ENCODE results near the gene LOC128125822.

Gene LOC128125822

GRCh38 chr6:63553900-63554299 lies 18.4 kb upstream of the LOC128125822 start:
- FAIRE-seq = no peak
- DNase-seq (ENCODE audit: extremely low spot score, insufficient read length, low read depth) = no peak

- FAIRE-seq (peak; percentile 33), DNase-seq (ENCODE audit: extremely low spot score, insufficient read length, low read depth) (no peak)
Measured at GRCh38 chr6:63554782-63555181, 17.5 kb upstream of the LOC128125822 start.

DNA sequence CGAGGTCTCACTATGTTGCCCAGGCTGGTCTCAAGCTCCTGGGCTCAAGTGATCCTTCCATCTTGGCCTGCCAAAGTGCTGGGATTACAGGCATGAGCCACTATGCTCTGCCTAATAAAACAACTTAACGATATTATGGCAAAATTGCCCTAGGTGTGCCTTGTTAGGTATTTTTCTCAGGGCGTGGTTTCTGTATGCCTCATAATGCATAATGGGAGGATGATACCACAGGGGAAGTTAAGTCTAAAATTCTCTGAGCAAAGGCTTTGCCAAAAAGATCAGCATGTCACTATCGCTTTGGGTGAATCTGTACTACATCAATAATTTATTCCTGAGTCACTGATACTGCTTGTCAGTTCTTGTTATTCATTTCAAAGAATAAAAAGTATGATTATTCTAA lies 15.9 kb upstream of the LOC128125822 start:
- FAIRE-seq (no peak), DNase-seq (ENCODE audit: extremely low spot score, insufficient read length, low read depth) (no peak)

GRCh38 chr6:63558278-63558677 lies 14.0 kb upstream of the LOC128125822 start:
- no peak for DNase-seq (ENCODE audit: extremely low spot score, insufficient read length, low read depth)
- FAIRE-seq = peak; percentile 60

GRCh38 chr6:63560801-63561287 lies 11.4 kb upstream of the LOC128125822 start:
- FAIRE-seq (no peak), DNase-seq (ENCODE audit: extremely low spot score, insufficient read length, low read depth) (no peak)

- no peak for FAIRE-seq
- DNase-seq (ENCODE audit: extremely low spot score, insufficient read length, low read depth) = no peak
Measured at GRCh38 chr6:63561288-63561687, 11.0 kb upstream of the LOC128125822 start.

DNA sequence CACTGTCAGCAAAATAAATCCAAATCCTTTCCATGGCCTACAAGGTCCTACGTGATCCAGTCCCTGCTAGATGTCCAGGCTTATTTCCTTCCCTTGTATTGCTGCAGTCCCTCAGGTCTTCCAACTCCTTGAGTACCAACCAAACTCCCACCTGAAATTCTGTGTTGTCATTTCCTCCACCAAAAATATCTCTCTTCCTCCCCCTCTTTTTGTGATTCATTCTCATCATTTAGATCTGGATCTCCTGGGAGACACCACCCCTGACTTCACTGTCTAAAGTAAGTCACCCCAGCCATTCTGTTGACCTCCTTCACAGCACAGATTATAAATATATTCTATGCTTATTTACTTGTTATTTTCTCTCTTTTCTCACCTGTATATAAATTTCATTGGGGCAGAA lies 9.0 kb upstream of the LOC128125822 start:
- no peak for FAIRE-seq

DNA sequence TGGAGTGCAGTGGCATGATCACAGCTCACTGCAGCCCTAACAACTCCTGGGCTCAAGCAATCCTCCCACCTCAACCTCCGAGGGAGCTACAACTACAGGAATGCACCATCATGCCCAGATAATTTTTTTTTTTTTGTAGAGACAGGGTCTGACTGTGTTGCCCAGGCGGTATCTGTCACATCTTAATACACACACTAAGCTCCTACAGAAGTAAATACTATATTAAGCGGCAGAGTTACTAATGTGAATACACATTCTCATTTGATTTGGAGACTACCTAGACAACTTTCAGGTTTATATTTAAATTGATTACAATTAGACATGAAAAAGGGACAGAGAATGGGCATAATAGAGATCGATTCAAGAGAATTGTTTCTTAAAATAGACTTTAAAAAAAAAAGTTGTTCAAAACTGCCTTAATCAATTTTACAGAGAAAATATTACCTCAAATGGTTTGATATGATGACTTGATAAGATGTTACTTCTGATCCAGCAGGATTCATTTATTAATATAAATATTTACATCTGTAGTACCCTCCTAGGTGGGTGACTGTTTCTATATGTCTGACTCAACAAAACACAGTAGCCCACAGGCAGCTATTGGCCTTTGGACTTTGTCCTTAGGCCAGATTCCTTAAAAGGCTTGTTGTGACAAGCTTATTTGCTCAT lies 7.1 kb upstream of the LOC128125822 start:
- no peak for FAIRE-seq

More for the DNA sequence above, 9.0 kb upstream of the LOC128125822 start:
- no peak for DNase-seq (ENCODE audit: extremely low spot score, insufficient read length, low read depth)

DNA sequence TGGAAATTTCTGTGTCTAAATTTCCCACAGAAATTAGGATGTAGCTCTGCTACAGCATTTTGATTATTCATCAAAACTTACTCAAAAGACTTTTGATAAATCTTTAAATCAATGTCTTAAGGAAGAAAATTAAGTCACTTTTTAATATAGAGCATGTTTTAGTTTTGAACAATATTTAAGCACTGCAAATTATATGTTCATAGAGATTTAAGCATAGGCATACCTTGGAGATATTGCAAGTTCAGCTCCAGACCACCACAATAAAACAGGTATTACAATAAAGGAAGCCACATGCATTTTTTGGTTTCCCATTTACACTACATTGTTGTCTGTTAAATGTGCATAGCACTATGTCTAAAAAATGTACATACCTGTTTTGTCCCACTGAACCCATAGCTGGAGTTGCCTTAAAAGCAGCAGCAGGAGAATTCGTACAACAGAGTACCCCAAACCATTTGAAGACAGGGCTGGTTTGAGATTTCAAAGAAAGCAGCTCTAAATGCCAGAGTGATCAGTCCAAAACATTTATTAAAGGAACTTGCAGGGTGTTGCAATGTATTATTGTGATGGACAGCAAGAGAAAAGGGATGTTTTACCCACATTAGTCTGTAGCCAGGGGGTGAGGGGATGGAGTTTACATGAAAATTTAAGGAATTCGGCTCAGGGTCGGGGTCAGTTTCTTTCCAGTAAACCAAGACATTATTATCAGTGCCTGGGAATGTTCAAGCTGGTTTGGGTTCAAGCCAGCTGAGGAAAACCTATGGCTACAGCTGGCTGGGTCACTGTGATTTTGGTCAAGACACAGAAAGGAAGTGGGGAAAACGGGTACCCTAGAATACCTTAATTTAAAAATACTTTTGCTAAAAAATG lies 6.3 kb upstream of the LOC128125822 start:
- FAIRE-seq = no peak
- DNase-seq (ENCODE audit: extremely low spot score, insufficient read length, low read depth) = no peak

More for the DNA sequence above, 7.1 kb upstream of the LOC128125822 start:
- no peak for DNase-seq (ENCODE audit: extremely low spot score, insufficient read length, low read depth)

DNA sequence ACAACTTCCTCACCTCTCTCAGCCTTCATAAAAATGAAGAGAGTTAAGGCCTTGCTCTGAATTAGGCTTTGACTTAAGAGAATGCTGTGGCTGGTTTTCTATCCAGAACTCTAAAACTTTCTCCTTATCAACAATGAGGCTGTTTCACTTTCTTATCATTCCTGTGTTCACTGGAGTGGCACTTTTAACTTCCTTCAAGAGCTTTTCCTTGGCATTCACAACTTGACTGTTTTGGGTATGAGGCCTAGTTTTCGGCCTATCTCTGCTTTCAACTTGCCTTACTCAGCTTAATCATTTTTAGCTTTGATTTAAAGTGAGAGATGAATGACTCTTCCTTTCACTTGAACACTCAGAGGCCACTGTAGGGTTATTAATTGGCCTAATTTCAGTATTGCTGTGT lies 4.3 kb upstream of the LOC128125822 start:
- FAIRE-seq = peak; percentile 45
- DNase-seq (ENCODE audit: extremely low spot score, insufficient read length, low read depth) = no peak

GRCh38 chr6:63571361-63572043 lies 778 bp upstream of the LOC128125822 start:
- DNase-seq (ENCODE audit: extremely low spot score, insufficient read length, low read depth) = no peak

GRCh38 chr6:63572747-63573075 lies 431 bp downstream of the LOC128125822 start:
- FAIRE-seq (no peak), DNase-seq (ENCODE audit: extremely low spot score, insufficient read length, low read depth) (no peak)

More at GRCh38 chr6:63571361-63572043, 778 bp upstream of the LOC128125822 start:
- FAIRE-seq = no peak

DNA sequence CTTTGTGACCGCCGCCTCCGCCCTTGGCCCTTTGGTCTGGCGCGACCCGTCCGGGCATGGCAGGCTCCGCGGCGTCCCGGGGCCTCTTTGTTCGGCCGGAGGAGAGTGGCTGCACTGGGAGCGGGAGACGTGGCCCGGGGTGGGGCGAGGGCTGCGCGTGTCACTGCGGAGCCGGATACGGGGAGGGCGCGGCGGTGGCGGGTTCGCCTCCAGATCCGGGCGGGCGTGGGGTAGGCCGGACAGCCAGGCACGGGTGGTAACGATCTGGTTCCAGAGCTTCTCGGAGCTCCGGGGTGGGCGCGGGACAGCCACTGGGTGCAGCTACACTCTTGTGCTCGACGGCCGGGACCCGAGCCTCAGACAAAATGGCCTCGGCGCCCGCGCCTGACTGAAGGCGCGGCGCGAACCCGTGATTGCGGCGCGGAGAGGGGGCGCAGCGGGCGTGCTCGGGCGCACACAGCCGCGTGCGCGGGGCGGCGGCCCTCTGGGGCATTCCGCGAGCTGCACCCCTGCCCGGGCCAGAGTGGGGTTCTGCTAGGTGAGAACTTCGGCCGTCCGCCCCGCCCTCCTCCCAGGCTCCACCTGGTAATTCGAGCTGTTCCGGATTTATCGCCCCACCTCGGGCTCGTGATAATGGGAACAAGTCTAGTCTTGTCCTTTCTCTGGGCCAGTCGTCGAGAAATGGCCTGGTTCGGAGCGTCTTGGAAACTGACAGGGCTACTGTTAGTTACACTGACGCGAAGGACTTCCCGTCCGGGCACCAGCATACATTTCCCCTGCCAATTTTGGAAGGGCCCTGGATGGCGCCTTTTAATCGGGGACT lies 1.0 kb downstream of the LOC128125822 start:
- peak; percentile 78 for FAIRE-seq
- DNase-seq (ENCODE audit: extremely low spot score, insufficient read length, low read depth) = no peak

- peak; percentile 75 for FAIRE-seq
- DNase-seq (ENCODE audit: extremely low spot score, insufficient read length, low read depth) = no peak
Measured at GRCh38 chr6:63573899-63574553, 1.7 kb downstream of the LOC128125822 start.

GRCh38 chr6:63574554-63574900 lies 2.2 kb downstream of the LOC128125822 start:
- no peak for FAIRE-seq
- DNase-seq (ENCODE audit: extremely low spot score, insufficient read length, low read depth) = no peak

DNA sequence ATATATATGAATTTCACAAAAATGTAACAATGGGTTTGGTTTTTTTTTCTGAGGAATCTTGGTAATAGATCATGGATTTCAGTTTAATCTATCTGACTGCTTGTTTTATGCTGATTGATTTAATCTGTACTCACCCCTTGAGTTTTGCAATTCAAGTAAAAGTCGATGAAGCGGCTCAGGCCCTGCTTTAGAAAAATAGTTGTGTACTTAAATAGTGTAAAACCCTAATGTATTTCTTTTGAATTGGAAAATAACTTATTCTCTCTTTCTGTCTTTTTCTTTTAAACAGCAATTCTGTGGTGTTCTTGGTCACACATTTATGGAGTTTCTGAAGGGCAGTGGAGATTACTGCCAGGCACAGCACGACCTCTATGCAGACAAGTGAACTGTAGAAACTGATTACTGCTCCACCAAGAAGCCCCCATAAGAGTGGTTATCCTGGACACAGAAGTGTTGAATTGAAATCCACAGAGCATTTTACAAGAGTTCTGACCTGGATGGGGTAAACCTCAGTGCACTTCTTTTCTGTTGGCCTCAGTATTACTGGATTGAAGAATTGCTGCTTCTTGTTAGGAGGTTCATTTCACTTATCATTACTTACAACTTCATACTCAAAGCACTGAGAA lies 4.0 kb downstream of the LOC128125822 start:
- DNase-seq (ENCODE audit: extremely low spot score, insufficient read length, low read depth) (no peak), FAIRE-seq (no peak)

DNA sequence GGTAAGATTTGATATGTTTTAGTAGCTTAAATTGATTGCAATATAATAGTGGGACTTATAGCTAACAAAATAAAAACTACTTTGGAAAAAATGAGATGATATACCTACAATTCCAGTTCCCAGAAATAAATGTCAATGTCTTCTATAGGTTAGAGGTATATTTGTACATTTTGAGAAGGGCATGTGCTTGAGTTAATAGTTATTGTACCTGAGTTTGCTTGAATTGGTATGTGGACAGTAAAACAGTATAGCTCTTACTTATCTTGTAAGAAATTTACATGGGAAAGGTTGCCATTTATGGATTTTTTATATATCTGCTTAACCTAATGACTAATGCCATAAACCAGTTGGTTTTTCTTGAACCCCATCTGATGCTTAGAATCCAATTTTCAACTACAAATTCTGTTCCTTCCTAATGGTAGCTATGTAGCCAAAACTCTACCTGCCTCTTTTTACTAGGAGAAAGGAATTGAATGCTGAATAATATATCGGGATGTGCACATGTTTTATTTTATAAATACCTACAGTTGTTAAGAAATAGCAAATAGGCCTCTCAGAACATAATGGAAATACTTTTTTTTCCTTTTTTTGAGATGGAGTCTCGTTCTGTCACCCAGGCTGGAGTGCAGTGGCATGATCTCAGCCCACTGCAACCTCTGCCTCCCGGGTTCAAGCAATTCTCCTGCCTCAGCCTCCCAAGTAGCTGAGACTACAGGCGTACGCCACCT lies 4.9 kb downstream of the LOC128125822 start:
- DNase-seq (ENCODE audit: extremely low spot score, insufficient read length, low read depth) (no peak), FAIRE-seq (no peak)

DNA sequence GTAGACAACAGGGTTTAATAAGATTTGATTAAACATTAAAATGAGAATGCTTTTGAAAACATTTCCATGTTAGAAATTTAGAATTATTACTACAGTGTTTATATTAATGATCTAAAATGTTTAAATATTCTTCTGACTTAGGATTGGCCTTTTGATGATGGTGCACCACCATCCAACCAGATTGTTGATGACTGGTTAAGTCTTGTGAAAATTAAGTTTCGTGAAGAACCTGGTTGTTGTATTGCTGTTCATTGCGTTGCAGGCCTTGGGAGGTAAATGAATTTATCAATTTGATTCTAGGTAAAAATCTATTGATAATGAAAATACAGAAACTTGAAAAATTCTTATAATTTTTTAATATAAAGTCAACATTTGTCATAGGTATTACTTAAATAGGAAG lies 6.5 kb downstream of the LOC128125822 start:
- DNase-seq (ENCODE audit: extremely low spot score, insufficient read length, low read depth) (no peak), FAIRE-seq (no peak)
